ENCODE results near the gene TAS2R38. TPM values are rescaled to one million over a fixed set of nuclear protein-coding genes. Genes with fewer than 3 reads are reported as not detected.

TAS2R38 gene
- total RNA-seq, 1 experiment from 2014 or later = not detected

- H3K4me3 ChIP-seq = no peak overlapping the region
- no peaks in the 10 kb centered on the region for H3K27me3 ChIP-seq
- DNase-seq = no peak
- H3K36me3 ChIP-seq = no peaks in the 10 kb centered on the region
- H3K9me3 ChIP-seq = no peaks in the 10 kb centered on the region
Observed at GRCh38 chr7:141944811-141945210, 28.8 kb downstream of the TAS2R38 start.

GRCh38 chr7:141943846-141944245 lies 29.7 kb downstream of the TAS2R38 start:
- H3K9me3 ChIP-seq = no peaks in the 10 kb centered on the region
- H3K4me3 ChIP-seq = no peak overlapping the region
- no peaks in the 10 kb centered on the region for H3K36me3 ChIP-seq
- no peak for DNase-seq
- H3K27me3 ChIP-seq = no peaks in the 10 kb centered on the region

DNA sequence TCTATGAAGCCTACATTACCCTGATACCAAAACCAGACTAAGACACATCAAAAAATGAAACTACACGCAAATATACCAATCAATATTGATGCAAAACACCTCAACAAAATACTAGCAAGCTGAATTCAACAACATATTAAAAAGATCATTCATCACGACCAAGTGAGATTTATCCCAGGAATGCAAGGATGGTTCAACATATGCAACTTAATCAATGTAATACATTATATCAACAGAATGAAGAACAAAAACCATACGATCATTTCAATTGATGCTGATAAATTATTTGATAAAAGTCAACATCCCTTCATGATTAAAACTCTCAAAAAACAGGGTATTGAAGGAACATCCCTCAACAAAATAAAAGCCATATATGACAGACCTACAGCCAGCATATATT lies 32.5 kb downstream of the TAS2R38 start:
- H3K4me3 ChIP-seq = no peak overlapping the region
- H3K27me3 ChIP-seq = no peaks in the 10 kb centered on the region
- H3K36me3 ChIP-seq = no peaks in the 10 kb centered on the region
- no peaks in the 10 kb centered on the region for H3K9me3 ChIP-seq
- no peak for DNase-seq

GRCh38 chr7:141930211-141930610 lies 43.4 kb downstream of the TAS2R38 start:
- H3K4me3 ChIP-seq = no peak overlapping the region
- H3K9me3 ChIP-seq = no peaks in the 10 kb centered on the region
- no peak for DNase-seq
- no peaks in the 10 kb centered on the region for H3K36me3 ChIP-seq
- no peaks in the 10 kb centered on the region for H3K27me3 ChIP-seq

DNA sequence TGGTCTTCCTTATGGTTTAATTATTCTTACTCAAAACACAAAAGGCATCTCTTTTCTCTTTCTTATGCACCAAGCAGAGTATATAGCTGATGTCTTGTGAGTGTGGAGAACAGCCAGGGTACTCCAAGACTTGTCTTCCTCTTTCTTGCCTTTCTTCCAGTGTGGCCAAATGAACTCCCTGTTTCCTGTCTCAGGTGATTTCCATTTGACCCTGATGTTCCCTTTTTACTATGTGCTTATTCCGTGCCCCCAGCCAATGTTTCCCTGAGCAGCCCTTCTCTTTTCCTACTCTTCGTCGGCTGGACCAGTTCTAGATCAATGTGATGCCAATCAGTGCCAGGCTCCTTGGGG lies 44.8 kb downstream of the TAS2R38 start:
- Histone ChIP-seq H3K9me3 (no peaks in the 10 kb centered on the region), H3K27me3 (no peaks in the 10 kb centered on the region)
- DNase-seq = no peak

GRCh38 chr7:141928146-141928844 lies 45.3 kb downstream of the TAS2R38 start:
- H3K4me3 ChIP-seq = no peak overlapping the region
- DNase-seq = no peak
- no peaks in the 10 kb centered on the region for H3K9me3 ChIP-seq
- no peaks in the 10 kb centered on the region for H3K36me3 ChIP-seq
- H3K27me3 ChIP-seq = no peaks in the 10 kb centered on the region

More for the DNA sequence above, 44.8 kb downstream of the TAS2R38 start:
- no peak overlapping the region for H3K4me3 ChIP-seq
- H3K36me3 ChIP-seq = no peaks in the 10 kb centered on the region

Other genes with a start within 250 kb of the TAS2R38 start
- 135 and 212 TPM in 2 replicates for gene SSBP1, start 235.4 kb downstream of the TAS2R38 start, total RNA-seq (2014; rRNA removed; shearing (Covaris generic); ENCODE audit: low replicate concordance)
- gene TAS2R3, start 209.7 kb downstream of the TAS2R38 start, total RNA-seq (2014; rRNA removed; shearing (Covaris generic); ENCODE audit: low replicate concordance) = not detected in 2 replicates
- gene TAS2R4, start 197.1 kb downstream of the TAS2R38 start, total RNA-seq (2014; rRNA removed; shearing (Covaris generic); ENCODE audit: low replicate concordance) = not detected in 2 replicates
- gene TAS2R5, start 183.6 kb downstream of the TAS2R38 start, total RNA-seq (2014; rRNA removed; shearing (Covaris generic); ENCODE audit: low replicate concordance) = not detected in 2 replicates
- not detected in 2 replicates for gene PRSS37, start 132.3 kb downstream of the TAS2R38 start, total RNA-seq (2014; rRNA removed; shearing (Covaris generic); ENCODE audit: low replicate concordance)
- not detected in 2 replicates for gene OR9A4, start 57.4 kb downstream of the TAS2R38 start, total RNA-seq (2014; rRNA removed; shearing (Covaris generic); ENCODE audit: low replicate concordance)
- not detected in 2 replicates for gene CLEC5A, start 26.8 kb downstream of the TAS2R38 start, total RNA-seq (2014; rRNA removed; shearing (Covaris generic); ENCODE audit: low replicate concordance)
- not detected in 2 replicates for gene MGAM, start 22.1 kb upstream of the TAS2R38 start, total RNA-seq (2014; rRNA removed; shearing (Covaris generic); ENCODE audit: low replicate concordance)
- not detected in 2 replicates for gene MGAM2, start 137.9 kb upstream of the TAS2R38 start, total RNA-seq (2014; rRNA removed; shearing (Covaris generic); ENCODE audit: low replicate concordance)

Measured in MG63 (cell line).